Stimulated activated CD8-positive, alpha-beta memory T cell treated with anti-CD3 and anti-CD28 coated beads, Interleukin-15, amount 100 ng/mL, for 24 hours (primary cell): ENCODE data around the gene CCDC127.

Source experiments
- DNase-seq: peaks from one replicate; pipeline ENCODE4 v3.0.0-alpha.2; 2020; ENCODE audit warnings: low read depth

The CCDC127 gene

GRCh38 chr5:157801-158200 lies 60.2 kb downstream of the CCDC127 start:
- no peak for DNase-seq

GRCh38 chr5:157126-157715 lies 60.7 kb downstream of the CCDC127 start:
- DNase-seq = no peak

GRCh38 chr5:156411-157072 lies 61.4 kb downstream of the CCDC127 start:
- DNase-seq = no peak

GRCh38 chr5:155651-156410 lies 62.1 kb downstream of the CCDC127 start:
- DNase-seq = no peak

- no peak for DNase-seq
These were observed 63.1 kb downstream of the CCDC127 start for GRCh38 chr5:154826-155225.

GRCh38 chr5:154236-154635 lies 63.7 kb downstream of the CCDC127 start:
- no peak for DNase-seq

GRCh38 chr5:153256-153655 lies 64.7 kb downstream of the CCDC127 start:
- DNase-seq = no peak

GRCh38 chr5:152077-152476 lies 65.9 kb downstream of the CCDC127 start:
- DNase-seq = no peak

- no peak for DNase-seq
These were observed 67.2 kb downstream of the CCDC127 start for GRCh38 chr5:150746-151145.

- DNase-seq = no peak
These were observed 68.0 kb downstream of the CCDC127 start for GRCh38 chr5:149745-150485.

- DNase-seq = no peak
These were observed 70.2 kb downstream of the CCDC127 start for GRCh38 chr5:147751-148150.
